AG09319 (cell line): ENCODE data around the gene KIAA1191.

ENCODE experiments used
- DNase-seq: peaks from one replicate; pipeline ENCODE4 v3.0.0-alpha.2; 2010; ENCODE audit warnings: low read depth; ENCODE audit errors: extremely low read depth
- TF ChIP-seq, protein P1 (sequence below): IDR thresholded peaks from 2 replicates; pipeline ENCODE4 v1.5.1; 2011; ENCODE audit warnings: low read depth, mild to moderate bottlenecking, inconsistent platforms, low read length, moderate library complexity

The KIAA1191 gene

GRCh38 chr5:176342158-176342483, 19.4 kb downstream of the KIAA1191 start:
- TF ChIP-seq, protein P1, sequence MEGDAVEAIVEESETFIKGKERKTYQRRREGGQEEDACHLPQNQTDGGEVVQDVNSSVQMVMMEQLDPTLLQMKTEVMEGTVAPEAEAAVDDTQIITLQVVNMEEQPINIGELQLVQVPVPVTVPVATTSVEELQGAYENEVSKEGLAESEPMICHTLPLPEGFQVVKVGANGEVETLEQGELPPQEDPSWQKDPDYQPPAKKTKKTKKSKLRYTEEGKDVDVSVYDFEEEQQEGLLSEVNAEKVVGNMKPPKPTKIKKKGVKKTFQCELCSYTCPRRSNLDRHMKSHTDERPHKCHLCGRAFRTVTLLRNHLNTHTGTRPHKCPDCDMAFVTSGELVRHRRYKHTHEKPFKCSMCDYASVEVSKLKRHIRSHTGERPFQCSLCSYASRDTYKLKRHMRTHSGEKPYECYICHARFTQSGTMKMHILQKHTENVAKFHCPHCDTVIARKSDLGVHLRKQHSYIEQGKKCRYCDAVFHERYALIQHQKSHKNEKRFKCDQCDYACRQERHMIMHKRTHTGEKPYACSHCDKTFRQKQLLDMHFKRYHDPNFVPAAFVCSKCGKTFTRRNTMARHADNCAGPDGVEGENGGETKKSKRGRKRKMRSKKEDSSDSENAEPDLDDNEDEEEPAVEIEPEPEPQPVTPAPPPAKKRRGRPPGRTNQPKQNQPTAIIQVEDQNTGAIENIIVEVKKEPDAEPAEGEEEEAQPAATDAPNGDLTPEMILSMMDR, result no peak
- DNase-seq, result no peak

GRCh38 chr5:176341325-176342157, 20.0 kb downstream of the KIAA1191 start:
- no peak for DNase-seq
- TF ChIP-seq, protein P1, result no peak

GRCh38 chr5:176339304-176339703, 22.3 kb downstream of the KIAA1191 start:
- TF ChIP-seq, protein P1, result no peak
- DNase-seq, result no peak

GRCh38 chr5:176337913-176338312, 23.7 kb downstream of the KIAA1191 start:
- TF ChIP-seq, protein P1, result no peak
- DNase-seq, result no peak

GRCh38 chr5:176334031-176334770, 27.4 kb downstream of the KIAA1191 start:
- TF ChIP-seq, protein P1, result no peak
- DNase-seq, result no peak

DNA sequence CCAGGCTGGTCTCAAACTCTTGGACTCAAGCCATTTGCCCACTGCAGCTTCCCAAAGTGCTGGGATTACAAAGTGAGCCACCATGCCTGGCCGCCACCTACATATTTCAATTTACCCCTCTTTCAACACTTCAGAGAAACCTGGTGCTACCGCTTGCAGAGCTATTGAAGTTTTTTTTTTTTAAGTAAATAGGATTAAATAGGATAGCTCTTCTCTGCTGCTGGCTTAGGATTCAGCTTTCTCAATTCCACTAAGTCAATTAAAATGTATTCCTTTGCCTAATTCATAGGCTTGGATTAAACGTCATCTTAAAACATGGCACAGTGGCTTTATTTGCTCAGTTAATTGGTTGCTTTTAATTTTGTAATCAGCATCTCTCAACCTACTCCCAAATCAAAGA, 41.0 kb downstream of the KIAA1191 start:
- no peak for DNase-seq
- TF ChIP-seq, protein P1, result no peak

DNA sequence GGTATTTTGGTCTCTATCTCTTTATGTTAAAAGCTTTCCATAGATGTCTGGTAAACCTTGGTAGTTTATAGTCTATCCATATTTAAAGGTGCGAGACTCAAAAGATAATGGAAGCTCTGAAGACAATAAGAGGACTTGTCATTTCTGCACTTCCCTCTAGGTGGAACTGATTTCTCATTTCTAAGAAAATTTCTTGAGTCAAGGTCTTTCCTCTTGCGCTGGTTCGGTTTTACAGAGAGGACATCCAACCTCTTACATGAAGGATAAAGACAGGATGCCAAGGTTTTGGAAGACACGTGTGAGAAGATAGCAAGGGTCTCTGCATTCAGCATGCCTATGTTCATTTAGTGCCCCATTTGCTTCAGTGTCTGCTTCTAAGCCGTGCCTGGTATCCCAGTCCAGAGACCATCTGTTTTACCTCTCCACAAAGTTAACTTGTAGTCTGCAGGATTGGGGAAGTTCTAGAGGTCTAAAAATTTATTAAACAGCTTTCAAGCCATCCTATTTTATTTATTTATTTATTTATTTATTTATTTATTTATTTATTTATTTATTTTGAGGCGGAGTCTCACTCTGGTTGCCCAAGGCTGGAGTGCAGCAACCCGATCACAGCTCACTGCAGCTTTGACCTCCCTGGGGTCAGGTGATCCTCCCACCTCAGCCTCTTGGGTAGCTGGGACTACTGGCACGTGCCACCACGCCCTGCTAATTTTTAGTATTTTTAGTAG, 41.6 kb downstream of the KIAA1191 start:
- DNase-seq, result no peak
- TF ChIP-seq, protein P1, result no peak; the same call in 1 of the 2 replicates
